IgD-negative memory B cell (primary cell): ENCODE results near the gene ZNF577. TPM values are rescaled to one million over a fixed set of nuclear protein-coding genes. Genes with fewer than 3 reads are reported as not detected.
"Not testable (repeated sequence)": the region's sequence is repeated elsewhere in the genome, so short reads cannot be mapped to it uniquely, and the experiment has no call there.

Source experiments
- H3K27ac Mint-ChIP-seq, 3 donors: one replicate each; pipeline ENCODE4 v1.8.0; 2020 to 2022; ENCODE audit warnings: mild to moderate bottlenecking in 3 of 3, mixed read lengths in 3 of 3, moderate library complexity in 1 of 3
- H3K27me3 Mint-ChIP-seq: one replicate; pipeline ENCODE4 v1.8.0; 2021; ENCODE audit warnings: mixed read lengths
- H3K36me3 Mint-ChIP-seq: one replicate; pipeline ENCODE4 v1.8.0; 2020; ENCODE audit warnings: mild to moderate bottlenecking, mixed read lengths
- H3K4me1 Mint-ChIP-seq, 3 donors: one replicate each; pipeline ENCODE4 v1.8.0; 2020 to 2022; ENCODE audit warnings: mixed read lengths in 3 of 3, mild to moderate bottlenecking in 1 of 3
- H3K4me3 Mint-ChIP-seq, 4 donors: one replicate each; pipeline ENCODE4 v1.8.0; 2020 to 2022; ENCODE audit warnings: mild to moderate bottlenecking in 4 of 4, mixed read lengths in 4 of 4, moderate library complexity in 3 of 4
- H3K9me3 Mint-ChIP-seq, 3 donors: one replicate each; pipeline ENCODE4 v1.8.0; 2020 to 2021; ENCODE audit warnings: mixed read lengths in 3 of 3, mild to moderate bottlenecking in 1 of 3
- polyA plus RNA-seq: library from polyadenylated mRNA; unstranded; fragments of 300-500 nt; fragmentation: Illumina TruSeq; gene quantifications from one replicate; pipeline ENCODE4 v1.2.3, GENCODE V29; 2021

ZNF577 gene
- polyA plus RNA-seq: 4.4 TPM

DNA sequence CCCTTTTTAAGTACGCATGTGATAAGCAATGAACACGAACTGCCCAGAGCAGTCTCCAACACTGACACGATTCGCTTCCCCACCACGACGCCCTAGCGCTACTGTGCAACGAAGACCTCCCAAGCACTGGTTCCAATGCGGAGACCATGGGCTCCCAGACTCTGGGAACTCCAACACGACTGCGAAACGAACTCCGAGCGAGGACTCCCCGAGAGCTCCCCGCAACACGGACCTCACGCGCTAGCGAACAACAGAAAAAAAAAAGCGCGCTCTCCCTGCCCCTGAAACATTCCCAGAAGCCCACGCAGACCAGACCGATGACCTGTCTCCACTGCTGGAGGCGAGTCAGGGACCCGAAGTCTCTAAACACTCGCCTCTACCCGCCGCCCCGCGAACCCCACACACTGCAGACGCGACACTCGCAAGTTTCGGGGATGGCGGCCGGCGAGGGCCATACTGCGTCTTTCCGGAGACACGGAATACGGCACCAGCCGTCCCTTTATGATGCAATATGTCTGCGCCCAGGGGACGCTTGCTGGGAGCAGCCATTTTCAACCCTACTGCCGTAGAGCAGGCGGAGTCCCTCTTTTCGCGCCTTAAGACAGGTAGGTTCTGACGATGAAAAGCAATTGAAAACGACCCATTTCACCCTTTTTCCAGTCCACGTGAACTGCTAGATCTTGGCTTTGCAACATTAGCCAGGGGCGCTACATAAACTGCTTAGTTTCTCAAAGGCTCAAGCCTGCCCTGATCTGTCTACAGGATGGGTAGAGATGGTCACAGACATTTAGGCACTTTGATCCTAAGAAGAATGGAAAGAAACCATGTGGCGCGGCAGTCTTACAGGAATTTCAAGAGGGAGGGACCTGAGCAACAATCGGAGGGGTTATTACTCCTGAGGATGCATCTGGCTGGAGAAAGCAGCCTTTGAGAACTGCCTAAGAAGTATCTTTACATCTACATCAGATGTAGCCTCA lies at the start of gene ZNF577:
TSS of gene ZNF577 (minus strand) at position 430 of the 977 bp plus-strand sequence. CDS start 7,569 bp downstream, outside the sequence.
- Mint-ChIP-seq H3K27me3 (no peaks in the 10 kb centered on the region), H3K4me1 (peaks cover 0 to 9% (median 3%) of the 10 kb centered on the region in 3 donors), H3K27ac (peak within 1 kb of the TSS; percentile 74 to 92 (median 89)), H3K36me3 (peaks cover 32% of the 10 kb centered on the region), H3K9me3 (peaks cover 11 to 58% (median 34%) of the 10 kb centered on the region in 3 donors), H3K4me3 (peak within 1 kb of the TSS; percentile 87 to 98 (median 98))

DNA sequence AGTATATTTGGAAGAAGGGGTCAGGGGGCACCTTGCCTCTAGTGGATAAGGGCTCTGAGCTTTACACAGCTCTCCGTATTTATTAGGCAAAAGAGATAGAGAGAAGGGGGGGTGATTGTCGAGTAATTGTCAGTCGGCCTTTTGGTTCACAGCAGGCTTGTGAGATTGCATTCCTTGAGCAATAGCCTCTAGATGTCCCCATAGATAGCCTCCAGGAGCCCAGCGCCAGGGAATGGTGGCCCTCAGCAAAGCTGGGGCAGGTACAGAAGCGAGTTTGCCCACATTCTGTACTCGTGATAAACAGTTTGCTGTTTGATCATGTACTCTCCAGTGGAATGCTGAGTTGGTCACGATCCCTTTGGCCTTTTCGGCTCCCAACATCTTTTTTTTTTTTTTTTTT lies 44.2 kb upstream of the ZNF577 start:
- Mint-ChIP-seq H3K36me3 (peaks cover 38% of the 10 kb centered on the region), H3K27me3 (no peaks in the 10 kb centered on the region), H3K27ac (peak overlapping the region in 2 of 3 donors; percentile 20 to 25), H3K4me1 (peaks cover 10 to 13% (median 12%) of the 10 kb centered on the region in 3 donors), H3K4me3 (peak overlapping the region in 1 of 4 donors; percentile 4), H3K9me3 (peaks cover 17 to 34% (median 28%) of the 10 kb centered on the region in 3 donors)

DNA sequence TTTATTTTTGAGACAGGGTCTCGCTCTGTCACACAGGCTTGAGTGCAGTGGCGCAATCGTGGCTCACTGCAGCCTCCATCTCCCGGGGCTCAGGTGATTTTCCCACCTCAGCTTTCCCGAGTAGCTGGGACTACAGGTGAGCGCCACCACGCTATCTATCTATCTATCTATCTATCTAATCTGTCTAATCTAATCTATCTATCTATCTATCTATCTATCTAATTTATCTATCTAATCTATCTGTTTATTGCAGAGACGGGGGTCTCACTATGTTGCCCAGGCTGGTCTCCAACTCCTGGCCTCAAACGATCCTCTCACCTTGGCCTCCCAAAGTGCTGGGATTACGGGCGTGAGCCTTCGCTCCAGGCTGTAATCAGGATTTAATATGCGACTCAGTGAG lies 40.1 kb upstream of the ZNF577 start:
- H3K4me3 Mint-ChIP-seq: peak overlapping the region; percentile 94 to 100 (median 99)
- peaks cover 17 to 41% (median 34%) of the 10 kb centered on the region in 3 donors for H3K9me3 Mint-ChIP-seq
- no peaks in the 10 kb centered on the region for H3K27me3 Mint-ChIP-seq
- H3K27ac Mint-ChIP-seq: peak overlapping the region; percentile 31 to 96 (median 79)
- H3K36me3 Mint-ChIP-seq: peaks cover 23% of the 10 kb centered on the region
- peaks cover 10 to 15% (median 15%) of the 10 kb centered on the region in 3 donors for H3K4me1 Mint-ChIP-seq

DNA sequence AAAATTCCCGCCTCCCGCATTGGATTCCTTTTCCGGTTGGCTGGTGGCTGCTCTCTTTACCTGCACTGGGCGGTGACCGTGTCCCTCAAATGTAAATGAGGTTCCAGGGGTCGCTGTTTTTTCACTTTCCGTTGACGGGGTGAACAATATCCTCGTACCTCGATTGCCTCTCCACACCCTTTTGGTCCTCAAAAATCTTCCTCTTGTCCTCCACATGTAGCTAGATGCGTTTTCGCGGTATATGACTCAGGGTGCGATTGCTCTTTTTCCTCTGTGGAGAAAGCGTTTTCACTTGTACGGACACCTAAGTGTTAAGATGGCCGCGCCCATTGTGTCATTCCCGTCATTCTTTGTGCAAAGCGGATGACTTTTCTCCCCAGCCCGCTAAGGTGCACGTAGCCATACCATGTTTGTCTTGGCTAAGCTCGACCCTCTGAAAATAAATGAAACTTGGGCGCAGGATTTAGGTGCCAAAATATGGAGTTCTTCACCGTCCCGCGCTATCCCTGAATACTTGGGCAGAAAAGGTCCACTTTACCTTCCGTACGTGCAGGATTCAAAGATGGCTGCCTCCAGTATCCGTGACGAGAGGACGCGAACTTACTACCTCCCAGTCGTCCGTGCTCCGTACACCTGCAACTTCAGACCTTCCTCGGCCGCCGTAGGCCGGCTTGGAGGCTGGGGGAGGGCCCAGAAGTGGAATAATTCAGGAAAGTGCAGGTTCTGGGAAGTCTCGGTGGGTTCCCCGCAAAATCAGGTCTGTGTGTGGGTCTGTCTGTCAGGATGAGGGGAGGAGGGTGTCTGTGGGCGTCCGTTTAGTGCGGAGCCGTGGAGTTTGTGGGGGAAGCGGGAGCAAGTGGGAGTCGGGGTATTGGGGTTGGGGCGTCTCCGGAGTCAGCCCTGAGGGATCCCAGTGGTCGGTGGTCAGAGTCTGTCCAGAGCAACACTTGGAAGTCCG lies 39.3 kb upstream of the ZNF577 start, which contains the start of gene ZNF613:
TSS of gene ZNF613 (plus strand) at position 689 of the 958 bp plus-strand sequence. CDS start 8,749 bp downstream, outside the sequence.
- peaks cover 23% of the 10 kb centered on the region for H3K36me3 Mint-ChIP-seq
- H3K27me3 Mint-ChIP-seq: no peaks in the 10 kb centered on the region
- H3K27ac Mint-ChIP-seq: peak within 1 kb of the TSS; percentile 79 to 96 (median 94)
- H3K4me1 Mint-ChIP-seq: peaks cover 10 to 15% (median 15%) of the 10 kb centered on the region in 3 donors
- H3K9me3 Mint-ChIP-seq: peaks cover 17 to 41% (median 37%) of the 10 kb centered on the region in 3 donors
- H3K4me3 Mint-ChIP-seq: peak within 1 kb of the TSS; percentile 94 to 100 (median 99)

DNA sequence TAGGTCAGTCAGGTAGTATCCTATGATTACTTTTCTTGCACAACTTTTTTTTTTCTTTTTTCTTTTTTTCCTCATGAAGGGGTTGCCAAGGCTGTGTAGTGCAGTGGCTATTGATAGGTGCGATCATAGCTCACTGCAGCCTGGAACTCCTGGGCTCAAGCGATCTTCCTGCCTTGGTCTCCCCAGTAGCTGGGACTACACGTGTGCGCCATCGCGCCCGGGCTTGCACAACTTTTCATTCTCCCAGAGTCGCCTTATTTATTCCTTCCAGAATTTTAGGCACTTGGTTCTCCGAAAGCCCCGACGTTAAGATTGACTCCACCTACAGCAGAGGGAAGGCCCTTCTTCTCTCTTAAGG lies 38.7 kb upstream of the ZNF577 start:
- Mint-ChIP-seq H3K27me3 (no peaks in the 10 kb centered on the region), H3K27ac (peak overlapping the region in 2 of 3 donors; percentile 79 to 94), H3K36me3 (peaks cover 17% of the 10 kb centered on the region), H3K4me3 (peak overlapping the region; percentile 94 to 100 (median 99)), H3K9me3 (peaks cover 16 to 40% (median 34%) of the 10 kb centered on the region in 3 donors), H3K4me1 (peaks cover 6 to 15% (median 15%) of the 10 kb centered on the region in 3 donors)

DNA sequence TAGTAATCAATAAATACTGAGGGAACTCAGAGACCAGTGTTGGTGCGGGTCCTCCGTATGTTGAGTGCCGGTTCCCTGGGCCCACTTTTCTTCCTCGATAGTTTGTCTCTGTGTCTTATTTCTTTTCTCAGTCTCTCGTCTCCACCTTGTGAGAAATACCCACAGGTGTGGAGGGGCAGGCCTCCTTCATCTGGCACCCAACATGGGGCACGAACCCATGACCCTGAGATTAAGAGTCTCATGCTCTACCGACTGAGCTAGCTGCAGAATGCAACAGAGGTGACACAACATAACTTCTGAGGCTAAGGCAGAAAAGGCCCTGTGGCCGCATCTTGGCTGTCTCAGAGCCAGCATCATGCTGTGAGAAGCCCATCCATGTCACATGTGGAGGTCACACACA lies 34.2 kb upstream of the ZNF577 start:
- Mint-ChIP-seq H3K27ac (no peak overlapping the region), H3K4me1 (peaks cover 0 to 4% (median 2%) of the 10 kb centered on the region in 3 donors), H3K27me3 (no peaks in the 10 kb centered on the region), H3K36me3 (peaks cover 7% of the 10 kb centered on the region), H3K4me3 (no peak overlapping the region), H3K9me3 (peaks cover 15 to 59% (median 41%) of the 10 kb centered on the region in 3 donors)

DNA sequence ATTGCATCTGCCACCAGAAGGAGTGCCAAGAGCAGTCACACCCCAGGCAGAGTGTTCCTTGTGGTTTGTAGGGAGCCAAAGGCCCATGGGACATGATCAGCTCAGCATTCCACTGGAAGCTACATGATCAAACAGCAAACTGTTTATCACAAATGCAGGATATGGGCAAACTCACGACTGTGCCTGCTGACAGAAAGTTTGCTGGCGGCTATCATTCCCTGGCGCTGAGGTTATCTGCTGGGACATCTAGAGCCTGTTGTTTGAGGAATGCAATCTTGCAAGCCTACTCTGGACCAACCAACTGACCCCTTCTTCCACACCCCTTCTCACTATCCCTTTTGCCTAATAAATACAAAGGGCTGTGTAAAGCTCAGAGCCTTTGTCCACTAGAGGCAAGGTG lies 31.9 kb upstream of the ZNF577 start:
- Mint-ChIP-seq H3K36me3 (peaks cover 9% of the 10 kb centered on the region), H3K27me3 (no peaks in the 10 kb centered on the region), H3K4me1 (peaks cover 0 to 1% (median 1%) of the 10 kb centered on the region in 3 donors), H3K9me3 (peaks cover 9 to 52% (median 44%) of the 10 kb centered on the region in 3 donors), H3K27ac (no peak overlapping the region), H3K4me3 (no peak overlapping the region)

DNA sequence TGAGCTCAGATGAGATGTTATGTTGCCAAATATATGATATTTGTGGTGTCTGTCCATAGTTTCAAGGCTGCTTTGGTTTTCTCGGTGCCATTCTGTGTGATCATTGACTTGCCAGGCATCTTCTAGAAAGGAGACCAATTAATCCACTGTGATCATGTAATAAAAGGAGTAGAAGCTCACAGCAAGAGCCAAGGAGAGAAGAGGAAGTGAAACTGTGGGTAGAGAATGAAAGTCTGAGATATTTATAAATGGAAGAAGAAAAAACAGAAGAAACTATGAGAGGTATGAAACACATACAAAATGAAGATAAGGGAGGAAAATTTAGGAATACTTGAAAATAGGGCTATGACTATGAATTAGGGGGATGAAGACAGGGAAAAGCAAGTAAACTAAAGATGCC lies 28.4 kb upstream of the ZNF577 start:
- Mint-ChIP-seq H3K4me3 (peak overlapping the region in 1 of 4 donors; percentile 67), H3K36me3 (peaks cover 8% of the 10 kb centered on the region), H3K27ac (no peak overlapping the region), H3K9me3 (peaks cover 21 to 57% (median 50%) of the 10 kb centered on the region in 3 donors), H3K27me3 (no peaks in the 10 kb centered on the region), H3K4me1 (peaks cover 0 to 1% (median 1%) of the 10 kb centered on the region in 3 donors)

DNA sequence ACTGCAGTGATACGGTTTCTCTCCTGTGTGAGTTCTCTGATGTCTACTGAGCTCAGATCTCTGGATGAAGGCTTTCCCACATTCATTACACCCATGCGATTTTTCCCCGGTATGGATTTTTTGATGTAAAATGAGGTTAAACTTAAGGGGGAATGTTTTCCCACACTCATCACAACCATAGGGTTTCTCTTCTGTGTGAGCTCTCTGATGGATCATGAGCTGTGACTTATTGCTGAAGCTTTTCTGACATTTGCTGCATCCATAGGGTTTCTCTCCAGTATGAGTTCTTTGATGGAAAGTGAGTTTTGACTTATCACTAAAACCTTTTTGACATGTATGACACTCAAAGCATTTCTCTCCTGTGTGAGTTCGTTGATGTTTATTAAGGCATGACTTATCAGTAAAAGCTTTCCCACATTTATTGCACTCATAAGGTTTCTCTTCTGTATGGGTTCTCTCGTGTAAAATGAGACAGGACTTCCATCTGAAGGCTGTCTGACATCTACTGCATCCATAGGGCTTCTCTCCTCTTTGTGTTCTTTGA lies 27.6 kb upstream of the ZNF577 start:
- Mint-ChIP-seq H3K36me3 (peaks cover 8% of the 10 kb centered on the region), H3K4me1 (peaks cover 0 to 1% (median 1%) of the 10 kb centered on the region in 3 donors), H3K9me3 (peaks cover 18 to 50% (median 46%) of the 10 kb centered on the region in 3 donors), H3K4me3 (no peak overlapping the region), H3K27ac (no peak overlapping the region), H3K27me3 (no peaks in the 10 kb centered on the region)

DNA sequence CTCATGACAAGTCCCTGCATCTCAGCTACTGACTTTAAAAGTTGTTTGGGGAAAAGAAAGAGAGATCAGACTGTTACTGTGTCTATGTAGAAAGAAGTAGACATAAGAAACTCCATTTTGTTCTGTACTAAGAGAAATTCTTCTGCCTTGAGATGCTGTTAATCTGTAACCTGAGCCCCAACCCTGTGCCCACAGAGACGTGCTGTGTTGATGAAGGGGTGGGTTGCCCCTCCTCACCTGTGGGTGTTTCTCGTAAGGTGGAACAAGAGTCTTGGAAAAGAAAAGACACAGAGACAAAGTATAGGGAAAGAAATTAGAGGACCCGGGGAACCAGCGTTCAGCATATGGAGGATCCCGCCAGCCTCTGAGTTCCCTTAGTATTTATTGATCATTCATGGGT lies 20.2 kb upstream of the ZNF577 start:
- not testable (repeated sequence) for H3K27ac Mint-ChIP-seq, H3K36me3 Mint-ChIP-seq, H3K4me3 Mint-ChIP-seq
- Mint-ChIP-seq H3K4me1 (peaks cover 11 to 16% (median 13%) of the 10 kb centered on the region in 3 donors), H3K9me3 (peaks cover 13 to 46% (median 41%) of the 10 kb centered on the region in 3 donors), H3K27me3 (peaks cover 15% of the 10 kb centered on the region)

DNA sequence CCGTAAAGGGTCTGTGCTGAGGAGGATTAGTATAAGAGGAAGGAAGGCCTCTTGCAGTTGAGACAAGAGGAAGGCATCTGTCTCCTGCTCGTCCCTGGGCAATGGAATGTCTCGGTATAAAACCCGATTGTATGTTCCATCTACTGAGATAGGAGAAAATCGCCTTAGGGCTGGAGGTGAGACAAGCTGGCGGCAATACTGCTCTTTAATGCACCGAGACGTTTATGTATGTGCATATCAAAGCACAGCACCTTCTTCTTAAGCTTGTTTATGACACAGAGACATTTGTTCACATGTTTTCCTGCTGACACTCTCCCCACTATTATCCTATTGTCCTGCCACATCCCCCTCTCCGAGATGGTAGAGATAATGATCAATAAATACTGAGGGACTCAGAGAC lies 18.4 kb upstream of the ZNF577 start:
- Mint-ChIP-seq H3K4me3 (peak overlapping the region in 2 of 4 donors; percentile 41 to 60), H3K4me1 (peaks cover 11 to 19% (median 16%) of the 10 kb centered on the region in 3 donors), H3K27me3 (peaks cover 15% of the 10 kb centered on the region), H3K9me3 (peaks cover 8 to 42% (median 41%) of the 10 kb centered on the region in 3 donors)
- not testable (repeated sequence) for H3K27ac Mint-ChIP-seq, H3K36me3 Mint-ChIP-seq

DNA sequence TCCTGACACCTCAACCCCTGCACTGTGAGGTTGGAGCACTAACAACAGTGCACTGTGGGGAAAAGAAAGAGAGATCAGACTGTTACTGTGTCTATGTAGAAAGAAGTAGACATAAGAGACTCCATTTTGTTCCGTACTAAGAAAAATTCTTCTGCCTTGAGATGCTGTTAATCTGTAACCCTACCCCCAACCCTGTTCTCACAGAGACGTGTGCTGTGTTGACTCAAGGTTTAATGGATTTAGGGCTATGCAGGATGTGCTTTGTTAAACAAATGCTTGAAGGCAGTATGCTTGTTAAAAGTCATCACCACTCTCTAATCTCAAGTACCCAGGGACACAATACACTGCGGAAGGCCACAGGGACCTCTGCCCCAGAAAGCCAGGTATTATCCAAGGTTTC lies 17.9 kb upstream of the ZNF577 start:
- Mint-ChIP-seq H3K9me3 (peaks cover 8 to 45% (median 44%) of the 10 kb centered on the region in 3 donors), H3K4me1 (peaks cover 11 to 19% (median 16%) of the 10 kb centered on the region in 3 donors), H3K4me3 (peak overlapping the region in 1 of 4 donors; percentile 41), H3K27me3 (peaks cover 15% of the 10 kb centered on the region), H3K36me3 (peaks cover 11% of the 10 kb centered on the region)
- H3K27ac Mint-ChIP-seq: not testable (repeated sequence)

DNA sequence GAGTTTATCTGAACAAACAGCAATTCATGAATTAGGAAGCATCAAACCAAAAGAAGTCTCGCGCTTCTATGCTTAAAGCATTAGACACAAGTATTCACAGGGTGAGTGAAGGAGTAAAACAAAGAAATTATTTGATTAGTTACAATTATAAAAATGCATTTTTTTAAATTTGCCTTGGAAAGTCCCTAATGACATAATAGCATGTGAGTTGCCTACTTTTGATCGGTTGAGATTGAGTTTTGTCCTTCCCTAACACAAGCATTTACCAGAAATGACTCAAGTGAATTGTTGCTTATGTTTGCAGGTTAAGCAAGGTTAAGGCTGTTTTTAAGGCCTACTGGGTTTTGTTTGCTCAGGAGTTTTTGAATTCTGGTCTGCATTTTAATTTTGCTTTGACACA lies 17.5 kb upstream of the ZNF577 start:
- H3K4me1 Mint-ChIP-seq: peaks cover 11 to 19% (median 16%) of the 10 kb centered on the region in 3 donors
- peak overlapping the region; percentile 93 to 100 (median 100) for H3K4me3 Mint-ChIP-seq
- H3K27ac Mint-ChIP-seq: peak overlapping the region in 2 of 3 donors; percentile 36 to 92
- H3K36me3 Mint-ChIP-seq: peaks cover 12% of the 10 kb centered on the region
- peaks cover 8 to 49% (median 44%) of the 10 kb centered on the region in 3 donors for H3K9me3 Mint-ChIP-seq
- peaks cover 15% of the 10 kb centered on the region for H3K27me3 Mint-ChIP-seq
